Natural killer cell (primary cell): Measurements from ENCODE around the gene TLE3. TPM values are rescaled to one million over a fixed set of nuclear protein-coding genes. Genes with fewer than 3 reads are reported as not detected.

ENCODE experiments used
- ATAC-seq, 3 donors: fragments of 150-1000 bp in 2 of 3; fragments of 200-7000 bp in 1 of 3; cut with Tn5 transposase; 1 replicate in 1 of 3; 2 replicates in 2 of 3; pipeline ENCODE4 v1.10.0; 2021; ENCODE audit warnings: mild to moderate bottlenecking in 2 of 3, moderate library complexity in 2 of 3
- DNase-seq, 2 donors: peaks; one replicate each; pipeline versions ENCODE4 v3.0.0 to v3.0.0-alpha.2; 2013 to 2021; ENCODE audit warnings: mixed read lengths in 1 of 2
- H3K27ac ChIP-seq: one replicate; pipeline ENCODE4 v1.5.1; 2013; ENCODE audit warnings: mild to moderate bottlenecking, low read length
- H3K27me3 ChIP-seq: one replicate; pipeline ENCODE4 v1.6.1; 2013; ENCODE audit warnings: low read length; ENCODE audit not compliant: control insufficient read depth, insufficient read depth
- H3K36me3 ChIP-seq: one replicate; pipeline ENCODE4 v1.6.1; 2013; ENCODE audit warnings: low read length; ENCODE audit not compliant: control insufficient read depth, insufficient read depth
- H3K4me1 ChIP-seq: one replicate; pipeline ENCODE4 v1.6.1; 2013; ENCODE audit warnings: low read length; ENCODE audit not compliant: control insufficient read depth, insufficient read depth
- H3K4me3 ChIP-seq: one replicate; pipeline ENCODE4 v1.5.1; 2013; ENCODE audit warnings: low read length
- H3K9me3 ChIP-seq: one replicate; pipeline ENCODE4 v1.6.1; 2013; ENCODE audit warnings: low read length; ENCODE audit not compliant: control insufficient read depth, insufficient read depth
- H3K27ac Mint-ChIP-seq, 2 donors: one replicate each; pipeline ENCODE4 v1.8.0; 2022; ENCODE audit warnings: mild to moderate bottlenecking in 2 of 2, mixed read lengths in 2 of 2, moderate library complexity in 1 of 2
- H3K27me3 Mint-ChIP-seq, 2 donors: one replicate each; pipeline ENCODE4 v1.8.0; 2022; ENCODE audit warnings: low read depth in 2 of 2, mixed read lengths in 2 of 2
- H3K36me3 Mint-ChIP-seq: one replicate; pipeline ENCODE4 v1.8.0; 2022; ENCODE audit warnings: mixed read lengths
- H3K4me1 Mint-ChIP-seq, 2 donors: one replicate each; pipeline ENCODE4 v1.8.0; 2022; ENCODE audit warnings: mixed read lengths in 2 of 2
- H3K4me3 Mint-ChIP-seq: one replicate; pipeline ENCODE4 v1.8.0; 2022; ENCODE audit warnings: mild to moderate bottlenecking, moderate library complexity, mixed read lengths
- H3K9me3 Mint-ChIP-seq, 2 donors: one replicate each; pipeline ENCODE4 v1.8.0; 2022; ENCODE audit warnings: mixed read lengths in 2 of 2
- CTCF ChIP-seq: fragments of 200-600 bp; IDR thresholded peaks from one replicate; pipeline ENCODE4 v1.8.0; 2022; ENCODE audit warnings: antibody characterized with exemption
- WGBS: methylation state at CpG from one replicate; pipeline ENCODE4 v1.1.7; 2013; ENCODE audit warnings: missing lambda C conversion rate; ENCODE audit not compliant: insufficient coverage; 5-methylcytosine and 5-hydroxymethylcytosine counted together
- intact Hi-C: fragments of 100-400 bp; cut with micrococcal nuclease; formaldehyde crosslinking; loops from one replicate; pipeline ENCODE4 v1.14.2; 2022
- total RNA-seq, 4 donors: library from RNA; stranded (reverse); fragments of 120-200 nt in 1 of 4; gene quantifications; one replicate each; pipeline versions ENCODE4 v1.2.3 to v1.2.4, GENCODE V29; 2013 to 2022

Gene TLE3
- total RNA-seq, 3 donors from 2014 or later (not counting 1 experiment from before 2014, with no cell fraction given): 32.1 to 94.9 (median 36.7) TPM

- WGBS: 88% methylated on average over 8 of the region's 8 CpGs
- H3K4me3 Mint-ChIP-seq: no peak overlapping the region
- Histone ChIP-seq H3K27ac (no peak overlapping the region), H3K9me3 (no peaks in the 10 kb centered on the region), H3K4me3 (no peak overlapping the region), H3K27me3 (no peaks in the 10 kb centered on the region), H3K36me3 (no peaks in the 10 kb centered on the region), H3K4me1 (no peaks in the 10 kb centered on the region)
- no peak for TF ChIP-seq CTCF
- H3K36me3 Mint-ChIP-seq: no peaks in the 10 kb centered on the region
- intact Hi-C loops: no loop called here
- DNase-seq (no peak), ATAC-seq (no peak)
- H3K4me1 Mint-ChIP-seq: no peaks in the 10 kb centered on the region
- H3K27ac Mint-ChIP-seq: no peak overlapping the region
- peaks cover 35 to 54% of the 10 kb centered on the region in 2 donors for H3K27me3 Mint-ChIP-seq
- H3K9me3 Mint-ChIP-seq: no peaks in the 10 kb centered on the region
Measured at GRCh38 chr15:70121624-70122302, 24.0 kb upstream of the TLE3 start.

GRCh38 chr15:70120958-70121623 lies 23.4 kb upstream of the TLE3 start:
- H3K27me3 ChIP-seq: no peaks in the 10 kb centered on the region
- no peaks in the 10 kb centered on the region for H3K9me3 Mint-ChIP-seq
- no peaks in the 10 kb centered on the region for H3K36me3 Mint-ChIP-seq
- ATAC-seq (no peak), DNase-seq (no peak)
- no peaks in the 10 kb centered on the region for H3K4me1 ChIP-seq
- H3K4me3 Mint-ChIP-seq: no peak overlapping the region
- no peak overlapping the region for H3K27ac ChIP-seq
- H3K27me3 Mint-ChIP-seq: peaks cover 36 to 55% of the 10 kb centered on the region in 2 donors
- no peaks in the 10 kb centered on the region for H3K36me3 ChIP-seq
- no peak for TF ChIP-seq CTCF
- no peak overlapping the region for H3K4me3 ChIP-seq
- WGBS: 87% methylated on average over 10 of the region's 10 CpGs
- intact Hi-C loops: no loop called here
- H3K4me1 Mint-ChIP-seq: no peaks in the 10 kb centered on the region
- no peak overlapping the region for H3K27ac Mint-ChIP-seq
- no peaks in the 10 kb centered on the region for H3K9me3 ChIP-seq

- Histone ChIP-seq H3K9me3 (no peaks in the 10 kb centered on the region), H3K27ac (no peak overlapping the region), H3K4me3 (no peak overlapping the region), H3K27me3 (no peaks in the 10 kb centered on the region), H3K36me3 (no peaks in the 10 kb centered on the region), H3K4me1 (no peaks in the 10 kb centered on the region)
- intact Hi-C loops: no loop called here
- no peak for DNase-seq
- Mint-ChIP-seq H3K27ac (no peak overlapping the region), H3K36me3 (no peaks in the 10 kb centered on the region), H3K4me3 (no peak overlapping the region), H3K4me1 (no peaks in the 10 kb centered on the region), H3K27me3 (peaks cover 37 to 57% of the 10 kb centered on the region in 2 donors), H3K9me3 (no peaks in the 10 kb centered on the region)
- no peak for ATAC-seq
- no peak for TF ChIP-seq CTCF
- WGBS: 84% methylated on average over 5 of the region's 5 CpGs
Measured at GRCh38 chr15:70119911-70120508, 22.3 kb upstream of the TLE3 start.
